Measurements from ENCODE around the gene KIAA0408. TPM values are rescaled to one million over a fixed set of nuclear protein-coding genes. Genes with fewer than 3 reads are reported as not detected.
"Not testable (repeated sequence)": the region's sequence is repeated elsewhere in the genome, so short reads cannot be mapped to it uniquely, and the experiment has no call there.

KIAA0408 gene
- total RNA-seq, 4 donors from 2014 or later = 8.4 to 16.5 (median 11.8) TPM

DNA sequence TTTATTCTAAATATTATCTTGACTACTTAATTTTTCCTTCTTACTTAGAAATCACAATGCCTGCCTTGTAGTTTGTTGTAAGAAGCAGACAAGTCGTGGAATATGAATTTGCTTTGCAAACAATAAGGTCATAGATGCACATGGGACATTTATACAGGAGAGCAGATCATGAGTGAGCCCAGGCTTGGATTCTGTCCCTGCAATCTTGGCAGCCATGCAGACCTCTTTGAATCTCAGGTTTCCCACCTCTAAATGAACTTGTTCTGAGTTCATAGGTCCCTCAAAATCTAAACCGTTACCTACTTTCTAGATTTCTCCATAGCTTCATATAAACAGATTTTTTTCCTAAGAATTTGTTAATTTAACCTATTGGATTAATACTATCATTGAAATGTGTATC, 19.5 kb downstream of the KIAA0408 start:
- H3K4me1 ChIP-seq = no peaks in the 10 kb centered on the region
- WGBS, 2 donors = 14 to 35% methylated on average over 2 of the region's 2 CpGs
- TF ChIP-seq EP300 (IDR thresholded peaks at IDR 0.05) = no peak
- TF ChIP-seq POLR2A (IDR thresholded peaks at IDR 0.05) = no peak
- TF ChIP-seq, protein P1, sequence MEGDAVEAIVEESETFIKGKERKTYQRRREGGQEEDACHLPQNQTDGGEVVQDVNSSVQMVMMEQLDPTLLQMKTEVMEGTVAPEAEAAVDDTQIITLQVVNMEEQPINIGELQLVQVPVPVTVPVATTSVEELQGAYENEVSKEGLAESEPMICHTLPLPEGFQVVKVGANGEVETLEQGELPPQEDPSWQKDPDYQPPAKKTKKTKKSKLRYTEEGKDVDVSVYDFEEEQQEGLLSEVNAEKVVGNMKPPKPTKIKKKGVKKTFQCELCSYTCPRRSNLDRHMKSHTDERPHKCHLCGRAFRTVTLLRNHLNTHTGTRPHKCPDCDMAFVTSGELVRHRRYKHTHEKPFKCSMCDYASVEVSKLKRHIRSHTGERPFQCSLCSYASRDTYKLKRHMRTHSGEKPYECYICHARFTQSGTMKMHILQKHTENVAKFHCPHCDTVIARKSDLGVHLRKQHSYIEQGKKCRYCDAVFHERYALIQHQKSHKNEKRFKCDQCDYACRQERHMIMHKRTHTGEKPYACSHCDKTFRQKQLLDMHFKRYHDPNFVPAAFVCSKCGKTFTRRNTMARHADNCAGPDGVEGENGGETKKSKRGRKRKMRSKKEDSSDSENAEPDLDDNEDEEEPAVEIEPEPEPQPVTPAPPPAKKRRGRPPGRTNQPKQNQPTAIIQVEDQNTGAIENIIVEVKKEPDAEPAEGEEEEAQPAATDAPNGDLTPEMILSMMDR (IDR thresholded peaks at IDR 0.05) = no peak
- H3K27ac ChIP-seq = no peak overlapping the region
- no peak for DNase-seq (ENCODE audit: low spot score in 2 of 2)
- H3K27me3 ChIP-seq = no peaks in the 10 kb centered on the region
- H3K36me3 ChIP-seq = peaks cover 0 to 7% (median 0%) of the 10 kb centered on the region in 3 donors
- H3K4me3 ChIP-seq = no peak overlapping the region
- H3K9me3 ChIP-seq = no peaks in the 10 kb centered on the region

DNA sequence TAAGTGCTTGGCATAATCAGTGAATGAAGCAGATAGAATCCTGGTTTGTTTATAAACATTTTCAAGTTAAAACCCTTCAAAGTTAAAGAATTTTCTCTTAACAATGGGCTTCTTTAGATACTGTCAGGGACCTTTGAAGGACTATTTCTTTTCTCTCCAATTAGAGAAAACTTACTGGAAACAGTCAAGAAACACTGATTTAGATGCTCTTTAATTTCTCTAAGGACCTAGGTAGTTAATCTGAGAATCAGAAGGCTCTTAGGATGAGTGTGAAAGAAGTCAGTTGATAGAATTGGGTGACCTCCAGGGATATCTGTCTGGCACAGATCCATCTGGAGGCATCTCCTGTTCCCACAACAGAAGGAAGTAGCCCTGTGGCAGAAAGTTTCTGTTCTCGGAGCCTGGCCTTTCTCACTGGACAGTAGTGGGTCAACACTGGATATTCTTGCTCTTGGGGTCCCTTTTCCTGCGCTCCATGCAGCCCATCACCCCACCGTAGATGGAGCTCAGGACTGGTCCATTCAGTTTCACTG, 22.5 kb downstream of the KIAA0408 start:
- no peaks in the 10 kb centered on the region for H3K9me3 ChIP-seq
- no peak overlapping the region for H3K27ac ChIP-seq
- 69 to 93% methylated on average over 3 of the region's 3 CpGs for WGBS, 2 donors
- TF ChIP-seq, protein P1 (IDR thresholded peaks at IDR 0.05) = no peak
- TF ChIP-seq EP300 (IDR thresholded peaks at IDR 0.05) = no peak
- no peak for TF ChIP-seq POLR2A (IDR thresholded peaks at IDR 0.05)
- no peaks in the 10 kb centered on the region for H3K36me3 ChIP-seq
- H3K4me3 ChIP-seq = no peak overlapping the region
- DNase-seq (ENCODE audit: low spot score in 2 of 2) = no peak
- H3K27me3 ChIP-seq = no peaks in the 10 kb centered on the region
- no peaks in the 10 kb centered on the region for H3K4me1 ChIP-seq

DNA sequence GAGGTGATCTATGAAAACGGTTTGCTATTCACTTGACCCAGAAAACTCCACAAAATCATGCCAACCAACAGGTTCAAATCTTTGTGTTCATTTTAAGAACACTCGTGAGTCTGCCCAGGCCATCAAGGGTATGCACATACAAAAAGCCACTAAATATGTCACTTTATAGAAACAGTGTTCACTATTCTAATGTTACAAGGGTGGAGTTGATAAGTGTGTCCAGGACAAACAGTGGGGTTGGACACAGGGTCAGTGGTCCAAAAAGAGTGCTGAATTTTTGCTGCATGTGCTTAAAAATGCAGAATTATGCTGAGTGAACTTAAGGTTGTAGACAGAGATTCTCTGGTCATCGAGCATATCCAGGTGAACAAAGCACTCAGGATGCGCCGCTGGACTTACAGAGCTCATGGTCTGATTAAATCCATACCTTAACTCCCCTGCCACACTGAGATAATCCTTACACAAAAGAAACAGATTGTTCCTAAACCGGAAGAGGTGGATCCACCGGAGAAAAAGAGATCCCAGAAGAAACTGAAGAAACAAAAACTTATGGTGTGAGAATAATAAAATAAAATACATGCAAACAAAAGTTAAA, 23.5 kb downstream of the KIAA0408 start:
- WGBS, 2 donors = 67 to 70% methylated on average over 7 of the region's 7 CpGs
- no peaks in the 10 kb centered on the region for H3K27me3 ChIP-seq
- no peak for DNase-seq (ENCODE audit: low spot score in 2 of 2)
- H3K27ac ChIP-seq = no peak overlapping the region
- TF ChIP-seq EP300 (IDR thresholded peaks at IDR 0.05) (no peak), POLR2A (IDR thresholded peaks at IDR 0.05) (no peak)
- TF ChIP-seq, protein P1 (IDR thresholded peaks at IDR 0.05) = no peak
- no peak overlapping the region for H3K4me3 ChIP-seq
- H3K9me3 ChIP-seq = no peaks in the 10 kb centered on the region
- H3K4me1 ChIP-seq = no peaks in the 10 kb centered on the region
- H3K36me3 ChIP-seq = no peaks in the 10 kb centered on the region

DNA sequence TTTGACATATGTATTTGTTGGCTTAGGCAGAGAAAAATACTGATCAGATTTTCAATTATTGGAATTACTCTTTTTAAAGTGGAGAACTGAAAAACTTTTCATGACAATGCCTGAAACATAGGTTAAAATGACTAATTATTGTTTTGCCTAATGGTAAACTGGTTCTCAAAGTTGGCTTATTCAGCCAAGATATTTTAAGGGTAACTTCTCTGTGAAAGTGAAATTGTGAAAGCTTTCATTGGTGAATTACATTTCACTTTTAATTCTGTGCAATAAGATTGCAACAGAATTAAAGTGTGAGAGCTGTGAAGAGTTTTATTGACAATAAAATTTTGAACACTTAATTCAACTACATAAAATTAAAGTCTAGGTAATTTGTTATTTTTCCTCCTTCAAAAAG, 24.5 kb downstream of the KIAA0408 start:
- no peaks in the 10 kb centered on the region for H3K36me3 ChIP-seq
- DNase-seq (ENCODE audit: low spot score in 2 of 2) = no peak
- TF ChIP-seq POLR2A (IDR thresholded peaks at IDR 0.05) = no peak
- TF ChIP-seq, protein P1 (IDR thresholded peaks at IDR 0.05) = no peak
- TF ChIP-seq EP300 (IDR thresholded peaks at IDR 0.05) = no peak

DNA sequence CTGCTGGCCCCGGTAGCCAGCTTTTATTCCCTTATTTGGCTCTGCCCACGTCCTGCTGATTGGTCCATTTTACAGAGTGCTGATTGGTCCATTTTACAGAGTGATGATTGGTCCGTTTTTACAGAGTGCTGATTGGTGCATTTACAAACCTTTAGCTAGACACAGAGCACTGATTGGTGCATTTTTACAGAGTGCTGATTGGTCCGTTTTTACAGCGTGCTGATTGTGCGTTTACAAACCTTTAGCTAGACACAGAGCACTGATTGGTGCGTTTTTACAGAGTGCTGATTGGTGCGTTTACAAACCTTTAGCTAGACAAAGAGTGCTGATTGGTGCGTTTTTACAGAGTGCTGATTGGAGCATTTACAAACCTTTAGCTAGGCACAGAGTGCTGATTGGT, 30.6 kb downstream of the KIAA0408 start:
- not testable (repeated sequence) for H3K36me3 ChIP-seq; DNase-seq (ENCODE audit: low spot score in 2 of 2); H3K4me1 ChIP-seq; H3K9me3 ChIP-seq; H3K4me3 ChIP-seq; H3K27me3 ChIP-seq; H3K27ac ChIP-seq
- 85 to 92% methylated on average over 9 of the region's 9 CpGs for WGBS, 2 donors

More for the DNA sequence above, 24.5 kb downstream of the KIAA0408 start:
- Histone ChIP-seq H3K27ac (no peak overlapping the region), H3K9me3 (no peaks in the 10 kb centered on the region), H3K4me3 (no peak overlapping the region), H3K27me3 (no peaks in the 10 kb centered on the region), H3K4me1 (no peaks in the 10 kb centered on the region)
